IMR-90 (cell line): Measurements from ENCODE around the gene ALDH7A1. TPM values are rescaled to one million over a fixed set of nuclear protein-coding genes. Genes with fewer than 3 reads are reported as not detected.

ENCODE experiments used
- ATAC-seq: fragments of 200-7000 bp; cut with Tn5 transposase; 2 replicates; pipeline ENCODE4 v1.9.1; 2020; ENCODE audit warnings: low read depth, mild to moderate bottlenecking, moderate library complexity
- BruUV-seq: library from RNA; stranded (reverse); fragments of 400-500 nt; replicated peaks from 2 replicates; lab custom pipeline; 2021; lab: Mats Ljungman, UMichigan
- CTCF ChIA-PET: fragments of 300-600 bp; formaldehyde crosslinking; extraction: SDS; loops from one replicate; lab custom pipeline; 2021; ENCODE audit warnings: antibody characterized with exemption; lab: Yijun Ruan, JAX
- POLR2A ChIA-PET: fragments of 300-600 bp; sonication (Branson Sonifier 250); formaldehyde crosslinking; loops from one replicate; lab custom pipeline; 2022; ENCODE audit warnings: antibody characterized with exemption; ENCODE audit not compliant: unreplicated experiment; lab: Charles Lee
- DNase-seq: peaks from one replicate; pipeline ENCODE4 v3.0.0; 2013
- H2AFZ ChIP-seq: replicated peaks from 2 replicates; pipeline ENCODE3; 2013; ENCODE audit warnings: low read length, mild to moderate bottlenecking; ENCODE audit not compliant: poor library complexity
- H2AK5ac ChIP-seq: 2 replicates; pipeline ENCODE4 v1.6.1; 2013; ENCODE audit warnings: low read depth, low read length, inconsistent platforms
- H2AK9ac ChIP-seq: replicated peaks from 2 replicates; pipeline ENCODE3; 2013; ENCODE audit warnings: mild to moderate bottlenecking, low read depth, low read length, moderate library complexity; ENCODE audit not compliant: poor library complexity
- H2BK120ac ChIP-seq: 2 replicates; pipeline ENCODE4 v1.6.1; 2013; ENCODE audit warnings: low read depth, low read length, inconsistent platforms
- H2BK15ac ChIP-seq: 3 replicates; pipeline ENCODE4 v1.6.1; 2013; ENCODE audit warnings: low read depth, low read length, inconsistent platforms
- H2BK20ac ChIP-seq: 2 replicates; pipeline ENCODE4 v1.6.1; 2013; ENCODE audit warnings: low read depth, mild to moderate bottlenecking, inconsistent platforms, low read length, moderate library complexity
- H2BK5ac ChIP-seq: 2 replicates; pipeline ENCODE4 v1.6.1; 2013; ENCODE audit warnings: mild to moderate bottlenecking, low read depth, low read length, inconsistent platforms; ENCODE audit not compliant: poor library complexity, severe bottlenecking
- H3K14ac ChIP-seq: replicated peaks from 2 replicates; pipeline ENCODE4 v1.6.1; 2013; ENCODE audit warnings: low read depth, low read length, inconsistent platforms
- H3K18ac ChIP-seq: 2 replicates; pipeline ENCODE4 v1.6.1; 2013; ENCODE audit warnings: low read depth, low read length, control low read depth
- H3K23ac ChIP-seq: 2 replicates; pipeline ENCODE4 v1.6.1; 2013; ENCODE audit warnings: low read depth, low read length, inconsistent platforms
- H3K27ac ChIP-seq: 2 replicates; pipeline ENCODE4 v1.5.1; 2013; ENCODE audit warnings: mild to moderate bottlenecking, control low read depth, low read length; ENCODE audit not compliant: insufficient read depth
- H3K27me3 ChIP-seq: 2 replicates; pipeline ENCODE4 v1.6.1; 2013; ENCODE audit warnings: low read length; ENCODE audit not compliant: control insufficient read depth, insufficient read depth
- H3K36me3 ChIP-seq: 2 replicates; pipeline ENCODE4 v1.6.1; 2013; ENCODE audit warnings: low read length, mixed read lengths; ENCODE audit not compliant: control insufficient read depth, insufficient read depth
- H3K4ac ChIP-seq: 2 replicates; pipeline ENCODE4 v1.6.1; 2013; ENCODE audit warnings: low read depth, low read length, inconsistent platforms
- H3K4me1 ChIP-seq: 2 replicates; pipeline ENCODE4 v1.6.1; 2013; ENCODE audit warnings: low read length, mixed read lengths; ENCODE audit not compliant: control insufficient read depth, insufficient read depth
- H3K4me2 ChIP-seq: 2 replicates; pipeline ENCODE4 v1.6.1; 2013; ENCODE audit warnings: low read depth, mild to moderate bottlenecking, control low read depth, low read length, moderate library complexity
- H3K4me3 ChIP-seq: 2 replicates; pipeline ENCODE4 v1.5.1; 2013; ENCODE audit warnings: low read depth, mild to moderate bottlenecking, control low read depth, low read length, moderate library complexity; ENCODE audit not compliant: insufficient read depth
- H3K56ac ChIP-seq: 2 replicates; pipeline ENCODE4 v1.6.1; 2013; ENCODE audit warnings: low read length, inconsistent platforms; ENCODE audit not compliant: insufficient read depth; ENCODE audit errors: extremely low read depth
- H3K79me1 ChIP-seq, 2 experiments: 2 replicates each; pipeline ENCODE4 v1.6.1; 2013; ENCODE audit warnings: low read length in 2 of 2, inconsistent platforms in 1 of 2, low read depth in 1 of 2
- H3K9ac ChIP-seq: 2 replicates; pipeline ENCODE4 v1.6.1; 2013; ENCODE audit warnings: low read depth, low read length, control low read depth
- H3K9me1 ChIP-seq: 2 replicates; pipeline ENCODE4 v1.6.1; 2013; ENCODE audit warnings: low read length, inconsistent platforms; ENCODE audit not compliant: insufficient read depth
- H3K9me3 ChIP-seq: 2 replicates; pipeline ENCODE4 v1.6.1; 2013; ENCODE audit warnings: low read length; ENCODE audit not compliant: control insufficient read depth, insufficient read depth
- H4K20me1 ChIP-seq: 2 replicates; pipeline ENCODE4 v1.6.1; 2013; ENCODE audit warnings: low read length, inconsistent platforms; ENCODE audit not compliant: insufficient read depth
- H4K5ac ChIP-seq: 2 replicates; pipeline ENCODE4 v1.6.1; 2013; ENCODE audit warnings: mild to moderate bottlenecking, low read depth, low read length, control low read depth
- H4K8ac ChIP-seq, 2 experiments: 2 replicates each; pipeline ENCODE4 v1.6.1; 2013; ENCODE audit warnings: low read depth in 2 of 2, low read length in 2 of 2, control low read depth in 1 of 2, inconsistent platforms in 1 of 2
- H4K91ac ChIP-seq: 2 replicates; pipeline ENCODE4 v1.6.1; 2013; ENCODE audit warnings: low read depth, low read length, inconsistent platforms; ENCODE audit not compliant: insufficient read depth
- BHLHE40 ChIP-seq: fragments of 150-350 bp; IDR thresholded peaks from 2 replicates; pipeline ENCODE4 v1.6.1; 2016; ENCODE audit warnings: mild to moderate bottlenecking, low read depth, low read length
- SMC3 ChIP-seq: fragments of 150-350 bp; IDR thresholded peaks from 2 replicates; pipeline ENCODE4 v1.6.1; 2016; ENCODE audit warnings: low read depth, mild to moderate bottlenecking, antibody characterized with exemption, low read length, moderate library complexity
- WGBS, 2 experiments: methylation state at CpG; one replicate each; pipeline versions ENCODE4 v1.1.5 to v1.1.7; 2013; ENCODE audit warnings: missing lambda C conversion rate in 2 of 2; ENCODE audit not compliant: insufficient read length in 1 of 2; ENCODE audit errors: extremely low coverage in 2 of 2; 5-methylcytosine and 5-hydroxymethylcytosine counted together
- dilution Hi-C: fragments of 300-500 bp; cut with HindIII; formaldehyde crosslinking; loops from one replicate; pipeline ENCODE4 v1.14.3; 2018; ENCODE audit warnings: low sequenced_read_pairs; ENCODE audit not compliant: unreplicated experiment
- in situ Hi-C: fragments of 300-500 bp; cut with MboI; formaldehyde crosslinking; loops from 3 replicates; pipeline ENCODE4 v1.14.3; 2019; ENCODE audit warnings: low sequenced_read_pairs, inconsistent platforms, mixed read lengths
- intact Hi-C: fragments of 100-400 bp; cut with micrococcal nuclease; formaldehyde crosslinking; loops from 2 replicates; pipeline ENCODE4 v1.10.0; 2022
- polyA plus RNA-seq, 3 experiments: library from polyadenylated mRNA; depleted of rRNA; stranded (reverse); fragments of >200 nt; gene quantifications; 2 replicates each; pipeline ENCODE4 v1.2.3, GENCODE V29; 2012; ENCODE audit warnings: low replicate concordance in 1 of 3
- total RNA-seq: library from RNA; depleted of rRNA; stranded (reverse); fragments of >200 nt; gene quantifications from 2 replicates; pipeline ENCODE4 v1.2.3, GENCODE V29; 2012

Gene ALDH7A1
- total and polyA plus RNA-seq, 2 of the 4 experiments (the other 2 are of a cell fraction) = 40.9 to 62.2 TPM

- H2AK9ac ChIP-seq = no peak overlapping the region
- H2BK20ac ChIP-seq = no peak overlapping the region
- TF ChIP-seq SMC3 (no peak), BHLHE40 (no peak)
- ATAC-seq (no peak), DNase-seq (no peak)
- no TSS peak for BruUV-seq
- H3K4me1 ChIP-seq = no peaks in the 10 kb centered on the region
- no peak overlapping the region for H3K27ac ChIP-seq
- no peak overlapping the region for H2AK5ac ChIP-seq
- no peak overlapping the region for H2AFZ ChIP-seq
- CTCF ChIA-PET = no interaction called here
- H3K4me3 ChIP-seq = no peak overlapping the region
- in situ Hi-C loops = no loop called here
- no peaks in the 10 kb centered on the region for H3K79me1 ChIP-seq
- no peak overlapping the region for H3K9ac ChIP-seq
- H2BK120ac ChIP-seq = no peak overlapping the region
- H3K4ac ChIP-seq = no peak overlapping the region
- dilution Hi-C loops = no loop called here
- no peak overlapping the region for H3K56ac ChIP-seq
- POLR2A ChIA-PET = no interaction called here
- no peaks in the 10 kb centered on the region for H3K9me1 ChIP-seq
- peaks cover 23% of the 10 kb centered on the region for H3K36me3 ChIP-seq
- H2BK15ac ChIP-seq = no peak overlapping the region
- no peak overlapping the region for H4K8ac ChIP-seq
- H3K4me2 ChIP-seq = no peak overlapping the region
- no peak overlapping the region for H2BK5ac ChIP-seq
- H3K18ac ChIP-seq = no peak overlapping the region
- no peaks in the 10 kb centered on the region for H3K27me3 ChIP-seq
- H3K9me3 ChIP-seq = no peaks in the 10 kb centered on the region
- intact Hi-C loops = no loop called here
- no peak overlapping the region for H3K23ac ChIP-seq
- H4K20me1 ChIP-seq = no peaks in the 10 kb centered on the region
- H4K91ac ChIP-seq = no peak overlapping the region
- WGBS, 2 experiments = 90% methylated on average over 2 of the region's 10 CpGs; no CpG with 5 or more reads in 1 of the 2 experiments
- H3K14ac ChIP-seq = no peak overlapping the region
- no peak overlapping the region for H4K5ac ChIP-seq
Observed at GRCh38 chr5:126575644-126576043, 19.4 kb downstream of the ALDH7A1 start.
